HepG2 (cell line): ENCODE results near the gene PTPRD.

ENCODE experiments used
- EP300 ChIP-seq, 3 experiments: sonication (generic) in 1 of 3; formaldehyde crosslinking in 1 of 3; IDR thresholded peaks; 2 replicates each; pipeline versions ENCODE4 v1.5.1 to v1.6.1; 2011 to 2020; ENCODE audit warnings: low read depth in 2 of 3, low read length in 2 of 3, borderline replicate concordance in 1 of 3, improper control_type of control experiment in 1 of 3, mild to moderate bottlenecking in 1 of 3, missing genetic modification reagents in 1 of 3, moderate library complexity in 1 of 3
- JUN ChIP-seq: sonication (generic); formaldehyde crosslinking; IDR thresholded peaks from 2 replicates; pipeline ENCODE4 v1.4.0; 2020; ENCODE audit warnings: mild to moderate bottlenecking, missing genetic modification reagents
- MAFF ChIP-seq: IDR thresholded peaks from 2 replicates; pipeline ENCODE4 v1.6.1; 2011; ENCODE audit warnings: low read depth, low read length, improper control_type of control experiment
- NCOA1 ChIP-seq: sonication (generic); formaldehyde crosslinking; IDR thresholded peaks from 2 replicates; pipeline ENCODE4 v1.9.0; 2021; ENCODE audit warnings: missing genetic modification reagents
- PAX8 ChIP-seq: sonication (generic); formaldehyde crosslinking; IDR thresholded peaks from 2 replicates; pipeline ENCODE4 v1.8.0; 2022; ENCODE audit warnings: mild to moderate bottlenecking, missing genetic modification reagents, borderline replicate concordance
- TOE1 ChIP-seq: sonication (generic); formaldehyde crosslinking; IDR thresholded peaks from 2 replicates; pipeline ENCODE4 v1.4.0; 2020; ENCODE audit warnings: mild to moderate bottlenecking, missing genetic modification reagents

DNA sequence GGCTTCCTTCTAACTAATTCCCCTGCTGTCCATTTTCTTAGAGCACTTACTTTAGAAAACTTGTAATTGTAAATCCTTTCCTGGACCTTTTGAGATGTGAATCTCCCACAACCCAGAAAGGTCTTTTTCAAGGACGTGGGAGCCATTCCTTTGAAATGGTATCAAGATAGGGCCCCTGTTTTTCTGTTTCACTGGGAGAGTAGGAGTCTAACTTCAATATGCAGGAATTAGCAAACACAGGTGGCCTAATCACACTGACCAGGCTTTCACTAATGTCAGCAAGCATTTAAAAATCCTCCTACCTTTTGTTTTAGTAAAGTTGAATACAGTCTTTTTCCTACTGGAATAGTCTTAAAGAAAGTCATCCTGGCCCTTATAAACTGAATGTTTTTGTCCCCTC is 558.3 kb downstream of the PTPRD start:
- TF ChIP-seq MAFF = no peak
- TF ChIP-seq PAX8 (CRISPR knock-in tag) = no peak
- no peak for TF ChIP-seq JUN
- TF ChIP-seq NCOA1 = no peak
- TF ChIP-seq EP300 (IDR thresholded peaks at IDR 0.05; ENCODE audit: low read depth in 2 of 2, low read length in 2 of 2) = no peak
- no peak for TF ChIP-seq EP300 (CRISPR knock-in tag; IDR thresholded peaks at IDR 0.05; ENCODE audit: borderline replicate concordance)
- no peak for TF ChIP-seq TOE1 (CRISPR knock-in tag)
